Caki2 (cell line): ENCODE results near the gene TNRC6A. TPM values are rescaled to one million over a fixed set of nuclear protein-coding genes. Genes with fewer than 3 reads are reported as not detected.
A peak's percentile ranks its signal among the peaks of the same experiment; 100 is the strongest.
"Not testable (repeated sequence)": the region's sequence is repeated elsewhere in the genome, so short reads cannot be mapped to it uniquely, and the experiment has no call there.

Source experiments
- DNase-seq: peaks from one replicate; pipeline ENCODE4 v3.0.0-alpha.2; 2015; ENCODE audit warnings: low read depth
- in situ Hi-C: cut with HindIII; loops from 2 replicates; pipeline ENCODE4 v1.10.0; 2016; ENCODE audit warnings: low sequenced_read_pairs, low pct_unique_long_range_greater_than_20kb, mixed read lengths
- total RNA-seq: library from RNA; depleted of rRNA; stranded (reverse); fragments of >200 nt; shearing (Covaris generic); gene quantifications from 2 replicates; pipeline ENCODE4 v1.2.3, GENCODE V29; 2014; ENCODE audit warnings: low replicate concordance; rRNA removed

TNRC6A gene
- 6.2 and 12.2 TPM in 2 replicates for total RNA-seq

- in situ Hi-C loops = no loop called here
Measured at GRCh38 chr16:24729243-24729950, at the start of gene TNRC6A. TNRC6A (plus strand) TSS chr16:24729651; CDS start chr16:24729842, 191 bp downstream.

GRCh38 chr16:24681793-24682192 lies 47.7 kb upstream of the TNRC6A start:
- in situ Hi-C loops = no loop called here
- peak; percentile 77 for DNase-seq

More at GRCh38 chr16:24729243-24729950, at the start of gene TNRC6A:
- DNase-seq = peak; percentile 89

- DNase-seq = no peak
- in situ Hi-C loops = no loop called here
Measured at GRCh38 chr16:24683250-24683649, 46.2 kb upstream of the TNRC6A start.

- in situ Hi-C loops = no loop called here
- DNase-seq = no peak
Measured at GRCh38 chr16:24683847-24684493, 45.5 kb upstream of the TNRC6A start.

- DNase-seq = peak; percentile 72
- in situ Hi-C loops = no loop called here
Measured at GRCh38 chr16:24685539-24686432, 43.7 kb upstream of the TNRC6A start.

GRCh38 chr16:24686678-24687077 lies 42.8 kb upstream of the TNRC6A start:
- in situ Hi-C loops = no loop called here
- no peak for DNase-seq

- in situ Hi-C loops = no loop called here
Measured at GRCh38 chr16:24688359-24688758, 41.1 kb upstream of the TNRC6A start.

GRCh38 chr16:24689128-24689527 lies 40.3 kb upstream of the TNRC6A start:
- in situ Hi-C loops = no loop called here
- peak; percentile 42 for DNase-seq

More at GRCh38 chr16:24688359-24688758, 41.1 kb upstream of the TNRC6A start:
- no peak for DNase-seq

- no peak for DNase-seq
- in situ Hi-C loops = no loop called here
Measured at GRCh38 chr16:24692854-24693253, 36.6 kb upstream of the TNRC6A start.

GRCh38 chr16:24694931-24695330 lies 34.5 kb upstream of the TNRC6A start:
- DNase-seq = no peak
- in situ Hi-C loops = no loop called here

GRCh38 chr16:24696699-24697098 lies 32.8 kb upstream of the TNRC6A start:
- in situ Hi-C loops = no loop called here

GRCh38 chr16:24698308-24698707 lies 31.1 kb upstream of the TNRC6A start:
- in situ Hi-C loops = no loop called here
- no peak for DNase-seq

More at GRCh38 chr16:24696699-24697098, 32.8 kb upstream of the TNRC6A start:
- DNase-seq = no peak

- in situ Hi-C loops = no loop called here
Measured at GRCh38 chr16:24699151-24699723, 30.2 kb upstream of the TNRC6A start.

GRCh38 chr16:24700549-24701392 lies 28.7 kb upstream of the TNRC6A start:
- in situ Hi-C loops = no loop called here
- DNase-seq = peak; percentile 89

More at GRCh38 chr16:24699151-24699723, 30.2 kb upstream of the TNRC6A start:
- DNase-seq = no peak

GRCh38 chr16:24701521-24701951 lies 27.9 kb upstream of the TNRC6A start:
- in situ Hi-C loops = no loop called here
- peak; percentile 67 for DNase-seq

- in situ Hi-C loops, DNase-seq: not testable (repeated sequence)
Measured at GRCh38 chr16:24707760-24708159, 21.7 kb upstream of the TNRC6A start.

- in situ Hi-C loops = no loop called here
- no peak for DNase-seq
Measured at GRCh38 chr16:24713379-24713778, 16.1 kb upstream of the TNRC6A start.
